Ovary (tissue), 3 donors: ENCODE measurements around the gene RNF111.

Experiments used
- EP300 ChIP-seq: sonication (generic); formaldehyde crosslinking; IDR thresholded peaks from one replicate; pipeline ENCODE4 v1.6.1; 2017; ENCODE audit warnings: antibody characterized with exemption
- POLR2A ChIP-seq: fragments of 450-650 bp; IDR thresholded peaks from one replicate; pipeline ENCODE4 v1.6.1; 2017; ENCODE audit warnings: antibody characterized with exemption, mild to moderate bottlenecking, moderate library complexity
- TF ChIP-seq, protein P1 (sequence below), 3 donors: fragments of 450-650 bp in 2 of 3; fragments of 200-600 bp in 1 of 3; IDR thresholded peaks; one replicate each; pipeline versions ENCODE4 v1.5.1 to v1.8.0; 2016 to 2022; ENCODE audit warnings: antibody characterized with exemption in 3 of 3, mild to moderate bottlenecking in 1 of 3
- donor health status: DM: no; HTN: no; CAD: no.

DNA sequence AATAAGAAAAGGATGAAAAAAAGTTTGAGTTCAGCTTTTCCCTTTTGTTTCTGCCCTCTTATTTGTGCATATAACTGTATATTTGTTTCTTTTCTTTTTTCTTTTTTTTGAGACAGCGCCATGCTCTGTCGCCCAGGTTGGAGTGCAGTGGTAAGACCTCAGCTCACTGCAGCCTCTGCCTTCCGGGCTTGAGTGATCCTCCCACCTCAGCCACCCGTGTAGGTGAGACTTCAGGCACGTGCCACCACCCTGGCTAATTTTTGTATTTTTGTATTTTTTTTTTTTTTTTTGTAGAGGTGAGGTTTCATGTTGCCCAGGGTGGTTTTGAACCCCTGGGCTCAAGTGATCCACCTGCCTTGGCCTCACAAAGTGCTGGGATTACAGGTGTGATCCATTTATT is 31.4 kb downstream of the RNF111 start:
- TF ChIP-seq, protein P1, sequence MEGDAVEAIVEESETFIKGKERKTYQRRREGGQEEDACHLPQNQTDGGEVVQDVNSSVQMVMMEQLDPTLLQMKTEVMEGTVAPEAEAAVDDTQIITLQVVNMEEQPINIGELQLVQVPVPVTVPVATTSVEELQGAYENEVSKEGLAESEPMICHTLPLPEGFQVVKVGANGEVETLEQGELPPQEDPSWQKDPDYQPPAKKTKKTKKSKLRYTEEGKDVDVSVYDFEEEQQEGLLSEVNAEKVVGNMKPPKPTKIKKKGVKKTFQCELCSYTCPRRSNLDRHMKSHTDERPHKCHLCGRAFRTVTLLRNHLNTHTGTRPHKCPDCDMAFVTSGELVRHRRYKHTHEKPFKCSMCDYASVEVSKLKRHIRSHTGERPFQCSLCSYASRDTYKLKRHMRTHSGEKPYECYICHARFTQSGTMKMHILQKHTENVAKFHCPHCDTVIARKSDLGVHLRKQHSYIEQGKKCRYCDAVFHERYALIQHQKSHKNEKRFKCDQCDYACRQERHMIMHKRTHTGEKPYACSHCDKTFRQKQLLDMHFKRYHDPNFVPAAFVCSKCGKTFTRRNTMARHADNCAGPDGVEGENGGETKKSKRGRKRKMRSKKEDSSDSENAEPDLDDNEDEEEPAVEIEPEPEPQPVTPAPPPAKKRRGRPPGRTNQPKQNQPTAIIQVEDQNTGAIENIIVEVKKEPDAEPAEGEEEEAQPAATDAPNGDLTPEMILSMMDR (IDR thresholded peaks at IDR 0.05), result no peak
- TF ChIP-seq POLR2A (no peak), EP300 (no peak)
